ENCODE data around the gene VIL1.

Gene VIL1

GRCh38 chr2:218471036-218471435 lies 52.1 kb downstream of the VIL1 start:
- Histone ChIP-seq H3K27me3 (ENCODE audit: insufficient read depth, poor library complexity, severe bottlenecking) (no peaks in the 10 kb centered on the region), H3K4me3 (replicated peaks; ENCODE audit: insufficient read depth, low read length) (no peak overlapping the region), H3K27ac (replicated peaks) (peak overlapping the region; percentile 12; the same call in 1 of the 2 replicates)
- no peak for TF ChIP-seq REST (IDR thresholded peaks at IDR 0.05; ENCODE audit: insufficient replicate concordance, low read depth)
- TF ChIP-seq SPI1 (IDR thresholded peaks at IDR 0.05; ENCODE audit: borderline replicate concordance, low read depth), result 0 out of 2 replicates have a peak, but pooled peaks have one; percentile 14
- TF ChIP-seq POLR2AphosphoS5 (IDR thresholded peaks at IDR 0.05; ENCODE audit: low read depth), result no peak
- no peak for DNase-seq (ENCODE audit: low read depth in 1 of 2, low spot score in 1 of 2)

- H3K4me3 ChIP-seq (replicated peaks; ENCODE audit: insufficient read depth, low read length), result no peak overlapping the region
- H3K27ac ChIP-seq (replicated peaks), result no peak overlapping the region; the same call in 1 of the 2 replicates
- TF ChIP-seq POLR2AphosphoS5 (IDR thresholded peaks at IDR 0.05; ENCODE audit: low read depth) (no peak), CTCF (IDR thresholded peaks at IDR 0.05; ENCODE audit: insufficient read depth, low read length) (no peak), SPI1 (IDR thresholded peaks at IDR 0.05; ENCODE audit: borderline replicate concordance, low read depth) (peak; percentile 66; the same call in 1 of the 2 replicates), GABPA (IDR thresholded peaks at IDR 0.05; ENCODE audit: low read depth) (no peak), REST (IDR thresholded peaks at IDR 0.05; ENCODE audit: insufficient replicate concordance, low read depth) (no peak)
- DNase-seq (ENCODE audit: low read depth in 1 of 2, low spot score in 1 of 2), result peak in 1 of 2 experiments; percentile 75
- H3K27me3 ChIP-seq (ENCODE audit: insufficient read depth, poor library complexity, severe bottlenecking), result no peaks in the 10 kb centered on the region
Observed at GRCh38 chr2:218471982-218472381, 53.1 kb downstream of the VIL1 start.

- Histone ChIP-seq H3K27ac (replicated peaks) (no peak overlapping the region; the same call in 1 of the 2 replicates), H3K4me3 (replicated peaks; ENCODE audit: insufficient read depth, low read length) (no peak overlapping the region), H3K27me3 (ENCODE audit: insufficient read depth, poor library complexity, severe bottlenecking) (no peaks in the 10 kb centered on the region)
- no peak for DNase-seq (ENCODE audit: low read depth in 1 of 2, low spot score in 1 of 2)
- TF ChIP-seq GABPA (IDR thresholded peaks at IDR 0.05; ENCODE audit: low read depth) (no peak; the same call in 1 of the 2 replicates), CTCF (IDR thresholded peaks at IDR 0.05; ENCODE audit: insufficient read depth, low read length) (no peak), REST (IDR thresholded peaks at IDR 0.05; ENCODE audit: insufficient replicate concordance, low read depth) (no peak), SPI1 (IDR thresholded peaks at IDR 0.05; ENCODE audit: borderline replicate concordance, low read depth) (no peak), POLR2AphosphoS5 (IDR thresholded peaks at IDR 0.05; ENCODE audit: low read depth) (no peak)
Observed at GRCh38 chr2:218472988-218473387, 54.1 kb downstream of the VIL1 start.

Data from HL-60 (cell line).